H1 (cell line): ENCODE results near the gene ZSCAN25. TPM values are rescaled to one million over a fixed set of nuclear protein-coding genes. Genes with fewer than 3 reads are reported as not detected.

Experiments used
- CTCF ChIA-PET: fragments of 300-600 bp; sonication (Branson Sonifier 250); formaldehyde crosslinking; loops from one replicate; lab custom pipeline; 2021; ENCODE audit not compliant: partially characterized antibody; lab: Charles Lee
- POLR2A ChIA-PET: fragments of 300-600 bp; sonication (Branson Sonifier 250); formaldehyde crosslinking; loops from one replicate; lab custom pipeline; 2021; ENCODE audit warnings: inconsistent platforms; ENCODE audit not compliant: partially characterized antibody; lab: Charles Lee
- DNase-seq, 2 experiments: peaks; one replicate each; pipeline versions ENCODE4 v3.0.0 to v3.0.0-alpha.2; 2010 to 2022; ENCODE audit warnings: low spot score in 2 of 2, low read depth in 1 of 2, mixed read lengths in 1 of 2
- FAIRE-seq: peaks from 2 replicates; lab custom pipeline; 2011; peaks lifted over from hg19 to GRCh38; lab: Jason Lieb, UNC
- H2AFZ ChIP-seq: 2 replicates; pipeline ENCODE4 v1.8.1; 2012; ENCODE audit warnings: low read length, inconsistent platforms
- H2AK5ac ChIP-seq: 2 replicates; pipeline ENCODE4 v1.6.1; 2013; ENCODE audit warnings: low read depth, low read length
- H2BK120ac ChIP-seq: replicated peaks from 2 replicates; pipeline ENCODE3; 2013; ENCODE audit warnings: low read depth, low read length, inconsistent platforms
- H2BK12ac ChIP-seq: 2 replicates; pipeline ENCODE4 v1.6.1; 2013; ENCODE audit warnings: low read depth, low read length
- H2BK15ac ChIP-seq: 2 replicates; pipeline ENCODE4 v1.6.1; 2013; ENCODE audit warnings: low read length
- H2BK20ac ChIP-seq: 2 replicates; pipeline ENCODE4 v1.6.1; 2013; ENCODE audit warnings: low read length
- H2BK5ac ChIP-seq: 2 replicates; pipeline ENCODE4 v1.6.1; 2013; ENCODE audit warnings: low read depth, low read length
- H3K14ac ChIP-seq: 2 replicates; pipeline ENCODE4 v1.6.1; 2013; ENCODE audit warnings: inconsistent platforms; ENCODE audit not compliant: insufficient read length
- H3K18ac ChIP-seq: 2 replicates; pipeline ENCODE4 v1.6.1; 2013; ENCODE audit warnings: low read length; ENCODE audit errors: extremely low read depth
- H3K23ac ChIP-seq: 2 replicates; pipeline ENCODE4 v1.6.1; 2013; ENCODE audit warnings: inconsistent platforms; ENCODE audit not compliant: insufficient read length
- H3K23me2 ChIP-seq: 2 replicates; pipeline ENCODE4 v1.6.1; 2013; ENCODE audit warnings: low read depth, low read length
- H3K27ac ChIP-seq: 2 replicates; pipeline ENCODE4 v1.6.1; 2011; ENCODE audit warnings: low read depth, low read length, inconsistent platforms
- H3K27me3 ChIP-seq, 4 experiments: replicated peaks in 1 of 4; 1 replicate in 1 of 4; 2 replicates in 3 of 4; pipeline versions ENCODE4 v1.6.1 to v1.8.1; 2011 to 2013; ENCODE audit warnings: low read length in 3 of 4, mild to moderate bottlenecking in 3 of 4, inconsistent platforms in 2 of 4, mixed read lengths in 2 of 4, moderate library complexity in 1 of 4; ENCODE audit not compliant: control insufficient read depth in 3 of 4, insufficient read depth in 3 of 4; ENCODE audit errors: extremely low read depth in 1 of 4
- H3K36me3 ChIP-seq, 4 experiments: 2 replicates each; pipeline versions ENCODE4 v1.6.1 to v1.8.1; 2011 to 2013; ENCODE audit warnings: mild to moderate bottlenecking in 4 of 4, low read length in 3 of 4, moderate library complexity in 2 of 4, control low read depth in 1 of 4, inconsistent platforms in 1 of 4; ENCODE audit not compliant: insufficient read depth in 4 of 4, control insufficient read depth in 2 of 4
- H3K4ac ChIP-seq: replicated peaks from 2 replicates; pipeline ENCODE3; 2013; ENCODE audit warnings: low read length, low read depth, mixed read lengths, inconsistent platforms; ENCODE audit not compliant: insufficient read length
- H3K4me1 ChIP-seq, 4 experiments: replicated peaks in 1 of 4; 1 replicate in 1 of 4; 2 replicates in 3 of 4; pipeline versions ENCODE4 v1.6.1 to v1.8.1; 2011 to 2013; ENCODE audit warnings: low read length in 3 of 4, inconsistent platforms in 2 of 4, mixed read lengths in 1 of 4; ENCODE audit not compliant: insufficient read depth in 4 of 4, control insufficient read depth in 3 of 4
- H3K4me2 ChIP-seq, 2 experiments: 2 replicates each; pipeline versions ENCODE4 v1.6.1 to v1.8.1; 2011 to 2013; ENCODE audit warnings: low read depth in 2 of 2, low read length in 2 of 2, control low read depth in 1 of 2, inconsistent platforms in 1 of 2, mild to moderate bottlenecking in 1 of 2; ENCODE audit not compliant: insufficient read depth in 1 of 2
- H3K4me3 ChIP-seq, 4 experiments: fragments of 200-600, 300-600 bp in 1 of 4; sonication (generic), shearing (Covaris generic), sonication (Bioruptor Twin) in 1 of 4; 2 replicates each; pipeline versions ENCODE4 v1.5.1 to v1.8.1; 2011 to 2016; ENCODE audit warnings: low read length in 4 of 4, low read depth in 3 of 4, control low read depth in 2 of 4, inconsistent platforms in 2 of 4, mild to moderate bottlenecking in 2 of 4, mixed read lengths in 1 of 4, moderate library complexity in 1 of 4; ENCODE audit not compliant: insufficient read depth in 2 of 4; ENCODE audit errors: extremely low read depth in 1 of 4
- H3K56ac ChIP-seq: replicated peaks from 2 replicates; pipeline ENCODE3; 2013; ENCODE audit warnings: low read depth, mild to moderate bottlenecking, mixed read lengths, low read length, inconsistent platforms; ENCODE audit not compliant: insufficient read length
- H3K79me1 ChIP-seq: 2 replicates; pipeline ENCODE4 v1.6.1; 2013; ENCODE audit warnings: low read depth, low read length, control low read depth
- H3K79me2 ChIP-seq, 2 experiments: 2 replicates each; pipeline versions ENCODE4 v1.6.1 to v1.8.1; 2012 to 2013; ENCODE audit warnings: low read length in 2 of 2, mild to moderate bottlenecking in 2 of 2, inconsistent platforms in 1 of 2; ENCODE audit not compliant: insufficient read depth in 2 of 2, control insufficient read depth in 1 of 2
- H3K9ac ChIP-seq, 4 experiments: replicated peaks in 1 of 4; 1 replicate in 1 of 4; 2 replicates in 3 of 4; pipeline versions ENCODE4 v1.6.1 to v1.8.1; 2011 to 2013; ENCODE audit warnings: low read depth in 3 of 4, low read length in 3 of 4, control low read depth in 2 of 4, mild to moderate bottlenecking in 2 of 4, moderate library complexity in 2 of 4, inconsistent platforms in 1 of 4; ENCODE audit errors: extremely low read depth in 1 of 4
- H3K9me3 ChIP-seq, 2 experiments: 2 replicates each; pipeline versions ENCODE4 v1.6.1 to v1.8.1; 2012 to 2013; ENCODE audit warnings: mild to moderate bottlenecking in 2 of 2, moderate library complexity in 2 of 2, control low read depth in 1 of 2, inconsistent platforms in 1 of 2, low read depth in 1 of 2, low read length in 1 of 2, mixed read lengths in 1 of 2; ENCODE audit not compliant: insufficient read depth in 2 of 2
- H4K20me1 ChIP-seq, 2 experiments: replicated peaks in 1 of 2; 2 replicates each; pipeline versions ENCODE3 to v1.8.1; 2011 to 2013; ENCODE audit warnings: inconsistent platforms in 2 of 2, low read length in 2 of 2, mild to moderate bottlenecking in 1 of 2; ENCODE audit not compliant: insufficient read depth in 2 of 2, control insufficient read depth in 1 of 2
- H4K5ac ChIP-seq: 2 replicates; pipeline ENCODE4 v1.6.1; 2013; ENCODE audit warnings: low read length, low read depth, mixed read lengths, inconsistent platforms; ENCODE audit not compliant: insufficient read length
- H4K8ac ChIP-seq: 2 replicates; pipeline ENCODE4 v1.8.0; 2013; ENCODE audit warnings: mild to moderate bottlenecking, moderate library complexity, low read length, inconsistent platforms; ENCODE audit not compliant: insufficient read depth; ENCODE audit errors: extremely low read depth
- H4K91ac ChIP-seq: replicated peaks from 2 replicates; pipeline ENCODE3; 2013; ENCODE audit warnings: low read length, mixed read lengths, inconsistent platforms; ENCODE audit not compliant: insufficient read length
- CEBPB ChIP-seq: IDR thresholded peaks from 2 replicates; pipeline ENCODE4 v1.6.1; 2012; ENCODE audit warnings: low read depth, low read length
- CREB1 ChIP-seq: IDR thresholded peaks from 2 replicates; pipeline ENCODE4 v1.6.1; 2012; ENCODE audit warnings: inconsistent platforms
- EGR1 ChIP-seq: IDR thresholded peaks from 2 replicates; pipeline ENCODE4 v1.6.1; 2011; ENCODE audit warnings: low read depth, low read length, borderline replicate concordance
- GTF2F1 ChIP-seq: IDR thresholded peaks from 2 replicates; pipeline ENCODE4 v1.6.1; 2012; ENCODE audit warnings: low read depth, low read length, improper control_type of control experiment, borderline replicate concordance
- POLR2AphosphoS5 ChIP-seq: IDR thresholded peaks from 2 replicates; pipeline ENCODE4 v1.6.1; 2011; ENCODE audit warnings: low read depth, low read length
- SIRT6 ChIP-seq: IDR thresholded peaks from one replicate; pipeline ENCODE4 v1.7.1; 2012; ENCODE audit warnings: low read length, inconsistent platforms
- SP2 ChIP-seq: IDR thresholded peaks from 2 replicates; pipeline ENCODE4 v1.6.1; 2012; ENCODE audit warnings: mild to moderate bottlenecking, low read length, inconsistent platforms
- TAF7 ChIP-seq: optimal IDR thresholded peaks from 2 replicates; pipeline ENCODE3; 2011; ENCODE audit warnings: low read depth, mild to moderate bottlenecking, inconsistent platforms, low read length, moderate library complexity, borderline replicate concordance
- WGBS, 2 experiments: shearing (Covaris generic) in 1 of 2; methylation state at CpG; one replicate each; pipeline versions ENCODE4 v1.1.6 to v1.1.7; 2013 to 2015; ENCODE audit warnings: low lambda C conversion rate in 2 of 2, mixed read lengths in 2 of 2, inconsistent platforms in 1 of 2, low coverage in 1 of 2, missing lambda C conversion rate in 1 of 2; ENCODE audit not compliant: insufficient replicate concordance in 2 of 2, insufficient coverage in 1 of 2, insufficient read length in 1 of 2; ENCODE audit errors: extremely low coverage in 1 of 2, missing lambda C conversion rate in 1 of 2; 5-methylcytosine and 5-hydroxymethylcytosine counted together
- polyA plus RNA-seq, 7 experiments: library from polyadenylated mRNA; depleted of rRNA in 3 of 7; stranded (reverse) in 5 of 7; unstranded in 2 of 7; fragments of >200 nt in 5 of 7; fragments of 200-250 nt in 2 of 7; gene quantifications; 1 replicate in 5 of 7; 2 replicates in 1 of 7; 4 replicates in 1 of 7; pipeline versions ENCODE4 v1.2.1 to v1.2.3, GENCODE V29; 2011 to 2013; ENCODE audit warnings: missing spikeins in 2 of 7, mixed read lengths in 2 of 7
- total RNA-seq: library from RNA; stranded (reverse); fragmentation: NEBNext Ultra II Directional; extraction: Animal tissue kit (Norgen Biotek cat#: 25700); gene quantifications from 2 replicates; pipeline ENCODE4 v1.2.1, GENCODE V29; 2021

ZSCAN25 gene
- total and polyA plus RNA-seq, 2 of the 8 experiments (the other 6 are each of a cell fraction or from before 2014, with no cell fraction given) = 10.1 to 18.6 TPM

DNA sequence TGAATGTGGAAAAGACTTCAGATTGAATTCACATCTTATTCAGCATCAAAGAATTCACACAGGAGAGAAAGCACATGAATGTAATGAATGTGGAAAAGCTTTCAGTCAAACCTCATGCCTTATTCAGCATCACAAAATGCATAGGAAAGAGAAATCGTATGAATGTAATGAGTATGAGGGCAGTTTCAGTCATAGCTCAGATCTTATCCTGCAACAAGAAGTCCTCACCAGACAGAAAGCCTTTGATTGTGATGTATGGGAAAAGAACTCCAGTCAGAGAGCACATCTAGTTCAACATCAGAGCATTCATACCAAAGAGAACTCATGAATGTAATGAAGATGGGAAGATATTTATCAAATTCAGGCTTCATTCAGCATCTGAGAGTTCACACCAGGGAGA lies 43.5 kb upstream of the ZSCAN25 start:
- H2BK20ac ChIP-seq = no peak overlapping the region
- no peak overlapping the region for H3K9ac ChIP-seq
- H3K56ac ChIP-seq = no peak overlapping the region
- no peak for FAIRE-seq
- H2AFZ ChIP-seq = no peak overlapping the region
- H3K27me3 ChIP-seq = no peaks in the 10 kb centered on the region
- H3K79me1 ChIP-seq = no peaks in the 10 kb centered on the region
- ChIA-PET CTCF (interaction anchor here (1.4 kb wide), 1 partner anchor 32 kb away, joined by 3 read pairs; no protein-coding TSS in a partner anchor), POLR2A (interaction anchor here (0.9 to 2.4 kb wide), 3 partner anchors 10 to 43 kb away, joined by 3 to 9 read pairs (median 4); partner anchors contain the start of gene ZSCAN25)
- H3K23ac ChIP-seq = no peak overlapping the region
- H4K8ac ChIP-seq = no peak overlapping the region
- WGBS, 2 experiments = 82% methylated on average over 1 of the region's 1 CpG; no CpG with 5 or more reads in 1 of the 2 experiments
- no peak overlapping the region for H2BK12ac ChIP-seq
- no peak overlapping the region for H3K27ac ChIP-seq
- peaks cover 0 to 4% of the 10 kb centered on the region in 2 experiments; a peak in 1 of 4 replicates for H3K79me2 ChIP-seq
- no peak overlapping the region for H3K14ac ChIP-seq
- no peak overlapping the region for H3K4me2 ChIP-seq
- H2BK120ac ChIP-seq = no peak overlapping the region
- TF ChIP-seq SP2 (no peak), CREB1 (no peak), EGR1 (no peak), SIRT6 (no peak), TAF7 (no peak), POLR2AphosphoS5 (no peak), CEBPB (no peak), GTF2F1 (no peak)
- peaks cover 0 to 6% (median 2%) of the 10 kb centered on the region in 4 experiments; a peak in 1 of 7 replicates for H3K4me1 ChIP-seq
- no peaks in the 10 kb centered on the region for H3K23me2 ChIP-seq
- no peak overlapping the region for H2BK5ac ChIP-seq
- peaks cover 2 to 39% (median 20%) of the 10 kb centered on the region in 4 experiments; a peak in 7 of 8 replicates for H3K36me3 ChIP-seq
- H2BK15ac ChIP-seq = no peak overlapping the region
- no peak overlapping the region for H4K5ac ChIP-seq
- no peak overlapping the region for H3K18ac ChIP-seq
- no peak for DNase-seq
- no peaks in the 10 kb centered on the region for H3K9me3 ChIP-seq
- no peak overlapping the region for H2AK5ac ChIP-seq
- no peak overlapping the region for H4K91ac ChIP-seq
- peaks cover 0 to 2% of the 10 kb centered on the region in 2 experiments for H4K20me1 ChIP-seq
- no peak overlapping the region for H3K4ac ChIP-seq
- no peak overlapping the region for H3K4me3 ChIP-seq
